Measurements from ENCODE around the gene TOR1B.
A peak's percentile ranks its signal among the peaks of the same experiment; 100 is the strongest.

Gene TOR1B

GRCh38 chr9:129815278-129815677 lies 12.3 kb downstream of the TOR1B start:
- no peak overlapping the region for H3K4me3 ChIP-seq (ENCODE audit: low read length)
- no peak for DNase-seq (ENCODE audit: low read depth)
- TF ChIP-seq CTCF (conservative IDR thresholded peaks at IDR 0.05; ENCODE audit: low read depth, low read length) = no peak

GRCh38 chr9:129816501-129817435 lies 13.8 kb downstream of the TOR1B start:
- no peak overlapping the region for H3K4me3 ChIP-seq (ENCODE audit: low read length)
- no peak for TF ChIP-seq CTCF (conservative IDR thresholded peaks at IDR 0.05; ENCODE audit: low read depth, low read length)
- DNase-seq (ENCODE audit: low read depth) = no peak

- H3K4me3 ChIP-seq (ENCODE audit: low read length) = peak overlapping the region; percentile 68
- TF ChIP-seq CTCF (conservative IDR thresholded peaks at IDR 0.05; ENCODE audit: low read depth, low read length) = no peak
- no peak for DNase-seq (ENCODE audit: low read depth)
These were observed 20.0 kb downstream of the TOR1B start for GRCh38 chr9:129822898-129823541.

- TF ChIP-seq CTCF (conservative IDR thresholded peaks at IDR 0.05; ENCODE audit: low read depth, low read length) = no peak
- no peak for DNase-seq (ENCODE audit: low read depth)
- H3K4me3 ChIP-seq (ENCODE audit: low read length) = peak overlapping the region; percentile 68
These were observed 20.6 kb downstream of the TOR1B start for GRCh38 chr9:129823542-129823934.

GRCh38 chr9:129823935-129824601 lies 21.1 kb downstream of the TOR1B start, which contains the start of gene TOR1A:
TOR1A (minus strand) TSS chr9:129824136; CDS start chr9:129824085, 51 bp downstream.
- peak; percentile 85 for DNase-seq (ENCODE audit: low read depth)
- TF ChIP-seq CTCF (conservative IDR thresholded peaks at IDR 0.05; ENCODE audit: low read depth, low read length) = no peak
- H3K4me3 ChIP-seq (ENCODE audit: low read length) = peak within 1 kb of the TSS; percentile 68

GRCh38 chr9:129826344-129826743 lies 23.4 kb downstream of the TOR1B start:
- TF ChIP-seq CTCF (conservative IDR thresholded peaks at IDR 0.05; ENCODE audit: low read depth, low read length) = no peak

More at GRCh38 chr9:129826344-129826743, 23.4 kb downstream of the TOR1B start:
- H3K4me3 ChIP-seq (ENCODE audit: low read length) = no peak overlapping the region
- DNase-seq (ENCODE audit: low read depth) = no peak
